ENCODE measurements around the gene TMEM238.

GRCh38 chr19:55386493-55386971 is 2.4 kb upstream of the TMEM238 start:
- no peak for TF ChIP-seq CTCF (IDR thresholded peaks at IDR 0.05)
- no peak for TF ChIP-seq POLR2AphosphoS5 (IDR thresholded peaks at IDR 0.05; ENCODE audit: insufficient read depth in 1 of 2, low read depth in 1 of 2)
